Activated CD4-positive, alpha-beta memory T cell treated with anti-CD3 and anti-CD28 coated beads, Interleukin-2, amount 10 ng/mL, durations not matched to agents 7 days and 5 days (primary cell): Measurements from ENCODE around the gene TMOD3. TPM values are rescaled to one million over a fixed set of nuclear protein-coding genes. Genes with fewer than 3 reads are reported as not detected.

Experiments
- CTCF ChIA-PET: fragments of 350-600 bp; sonication (Branson Sonifier 250); formaldehyde crosslinking; loops from one replicate; lab custom pipeline; 2021; ENCODE audit warnings: antibody characterized with exemption, inconsistent platforms; lab: Charles Lee
- POLR2A ChIA-PET: fragments of 350-600 bp; sonication (Branson Sonifier 250); formaldehyde crosslinking; loops from one replicate; lab custom pipeline; 2021; ENCODE audit warnings: antibody characterized with exemption; lab: Charles Lee
- DNase-seq: peaks from one replicate; pipeline ENCODE4 v3.0.0-alpha.2; 2020
- H3K27ac Mint-ChIP-seq: one replicate; pipeline ENCODE4 v1.8.0; 2021; ENCODE audit warnings: mild to moderate bottlenecking, mixed read lengths
- H3K27me3 Mint-ChIP-seq: one replicate; pipeline ENCODE4 v1.8.0; 2021; ENCODE audit warnings: mixed read lengths
- H3K36me3 Mint-ChIP-seq: one replicate; pipeline ENCODE4 v1.8.0; 2021; ENCODE audit warnings: low read depth, mixed read lengths
- H3K4me1 Mint-ChIP-seq: one replicate; pipeline ENCODE4 v1.8.0; 2021; ENCODE audit warnings: mixed read lengths
- H3K4me3 Mint-ChIP-seq: one replicate; pipeline ENCODE4 v1.8.0; 2021; ENCODE audit warnings: mild to moderate bottlenecking, mixed read lengths
- H3K9me3 Mint-ChIP-seq: one replicate; pipeline ENCODE4 v1.8.0; 2021; ENCODE audit warnings: mixed read lengths
- total RNA-seq, 2 experiments: library from RNA; stranded (reverse); gene quantifications; one replicate each; pipeline ENCODE4 v1.2.3, GENCODE V29; 2021

The TMOD3 gene
- total RNA-seq, 2 experiments from 2014 or later: 77.5 to 79.6 TPM

GRCh38 chr15:51936105-51936478 is 106.6 kb downstream of the TMOD3 start:
- Mint-ChIP-seq H3K4me3 (no peak overlapping the region), H3K27ac (no peak overlapping the region), H3K36me3 (peaks cover 39% of the 10 kb centered on the region), H3K4me1 (peaks cover 17% of the 10 kb centered on the region), H3K9me3 (no peaks in the 10 kb centered on the region), H3K27me3 (no peaks in the 10 kb centered on the region)
- CTCF ChIA-PET: interaction anchor here (0.6 to 0.9 kb wide), 2 partner anchors 45 to 114 kb away, joined by 3 read pairs; no protein-coding TSS in a partner anchor
- POLR2A ChIA-PET: interaction anchor here (0.7 to 1.2 kb wide), 4 partner anchors 9 to 243 kb away, joined by 3 to 4 read pairs (median 3); partner anchors contain the start of gene LEO1
- no peak for DNase-seq

GRCh38 chr15:51938286-51938685 is 108.8 kb downstream of the TMOD3 start:
- H3K36me3 Mint-ChIP-seq: peaks cover 46% of the 10 kb centered on the region
- no peak overlapping the region for H3K4me3 Mint-ChIP-seq
- POLR2A ChIA-PET: no interaction called here
- no peak for DNase-seq
- H3K4me1 Mint-ChIP-seq: peaks cover 17% of the 10 kb centered on the region
- no peaks in the 10 kb centered on the region for H3K9me3 Mint-ChIP-seq
- no peaks in the 10 kb centered on the region for H3K27me3 Mint-ChIP-seq
- no peak overlapping the region for H3K27ac Mint-ChIP-seq
- CTCF ChIA-PET: no interaction called here

DNA sequence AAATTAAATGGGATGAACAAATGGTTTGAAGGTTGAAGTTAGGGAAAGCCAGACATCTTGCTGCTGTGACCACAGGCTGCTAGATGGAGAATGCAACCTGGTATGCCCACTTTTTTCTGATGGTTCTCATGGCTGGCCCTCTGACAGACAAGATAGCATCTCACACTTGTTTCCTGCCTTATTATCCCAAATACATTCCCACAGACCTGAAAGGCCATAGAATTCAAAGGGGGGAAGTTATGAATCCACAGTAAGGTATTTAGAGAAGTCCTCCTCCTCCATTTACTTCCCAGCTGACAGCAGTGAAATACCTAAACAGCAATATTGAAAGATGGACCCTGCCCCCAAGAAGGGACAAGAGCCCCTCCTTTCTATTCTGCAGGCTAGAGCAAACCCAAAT is 109.8 kb downstream of the TMOD3 start:
- no peak for DNase-seq
- Mint-ChIP-seq H3K27ac (no peak overlapping the region), H3K36me3 (peaks cover 52% of the 10 kb centered on the region), H3K27me3 (no peaks in the 10 kb centered on the region), H3K4me1 (peaks cover 17% of the 10 kb centered on the region), H3K9me3 (no peaks in the 10 kb centered on the region), H3K4me3 (no peak overlapping the region)
- ChIA-PET POLR2A (interaction anchor here (1.0 kb wide), 1 partner anchor 10 kb away, joined by 3 read pairs; no protein-coding TSS in a partner anchor), CTCF (no interaction called here)

DNA sequence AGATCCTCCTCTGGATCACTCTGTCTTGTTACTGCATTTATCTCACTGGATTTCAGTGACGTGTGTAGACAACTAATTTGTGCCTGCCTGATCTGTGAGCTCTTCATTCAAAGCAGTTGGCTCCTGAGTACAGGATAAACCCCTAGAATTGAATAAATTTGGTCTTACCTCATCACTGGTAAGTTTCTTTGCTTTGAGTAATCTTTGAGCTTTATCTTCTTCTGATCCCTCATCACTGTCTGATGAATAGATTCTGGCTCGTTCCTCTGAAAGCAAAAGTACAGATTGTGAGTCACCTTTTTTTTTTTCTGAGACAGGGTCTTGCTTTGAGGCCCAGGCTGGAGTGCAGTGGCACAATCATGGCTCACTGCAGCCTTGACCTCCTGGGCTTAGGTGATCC is 117.7 kb downstream of the TMOD3 start:
- Mint-ChIP-seq H3K36me3 (peaks cover 68% of the 10 kb centered on the region), H3K27ac (no peak overlapping the region), H3K4me3 (no peak overlapping the region), H3K27me3 (no peaks in the 10 kb centered on the region), H3K9me3 (no peaks in the 10 kb centered on the region), H3K4me1 (peaks cover 4% of the 10 kb centered on the region)
- ChIA-PET POLR2A (interaction anchor here (0.7 to 1.0 kb wide), 4 partner anchors 9 to 164 kb away, joined by 3 to 5 read pairs (median 3); partner anchors contain the start of gene LEO1), CTCF (no interaction called here)
- DNase-seq: no peak

DNA sequence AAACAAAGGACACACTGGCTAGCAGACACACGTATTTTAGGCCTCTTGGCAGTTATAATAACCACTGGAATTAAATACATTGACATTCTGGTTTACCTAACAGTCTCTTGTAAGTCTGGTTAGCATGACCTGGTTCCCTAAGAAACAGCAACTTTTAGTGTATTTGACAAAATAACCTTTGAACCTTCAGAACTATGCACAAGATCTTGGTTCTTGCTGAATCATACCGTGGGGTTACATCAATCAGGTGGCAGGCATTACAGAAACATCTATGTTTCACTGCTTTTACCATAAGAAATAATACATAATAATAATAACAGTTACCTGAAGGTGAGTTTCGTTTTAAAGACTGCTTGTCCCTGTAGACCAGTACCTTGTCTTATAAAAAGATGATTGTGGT is 123.4 kb downstream of the TMOD3 start:
- Mint-ChIP-seq H3K4me1 (no peaks in the 10 kb centered on the region), H3K27ac (no peak overlapping the region), H3K4me3 (no peak overlapping the region), H3K27me3 (no peaks in the 10 kb centered on the region), H3K9me3 (no peaks in the 10 kb centered on the region), H3K36me3 (peaks cover 69% of the 10 kb centered on the region)
- no peak for DNase-seq
- POLR2A ChIA-PET: no interaction called here
- CTCF ChIA-PET: no interaction called here

GRCh38 chr15:51955504-51955903 is 126.1 kb downstream of the TMOD3 start:
- peaks cover 5% of the 10 kb centered on the region for H3K4me1 Mint-ChIP-seq

More at GRCh38 chr15:51955504-51955903, 126.1 kb downstream of the TMOD3 start:
- ChIA-PET POLR2A (interaction anchor here (0.6 kb wide), 1 partner anchor 8 kb away, joined by 3 read pairs; no protein-coding TSS in a partner anchor), CTCF (no interaction called here)
- no peak overlapping the region for H3K27ac Mint-ChIP-seq
- peaks cover 63% of the 10 kb centered on the region for H3K36me3 Mint-ChIP-seq
- no peaks in the 10 kb centered on the region for H3K27me3 Mint-ChIP-seq
- H3K4me3 Mint-ChIP-seq: no peak overlapping the region
- no peak for DNase-seq
- no peaks in the 10 kb centered on the region for H3K9me3 Mint-ChIP-seq

Other genes starting within 250 kb of the TMOD3 start
- 1 to 10 TPM; 6.1 TPM for gene DMXL2, start 206.9 kb upstream of the TMOD3 start, total RNA-seq
- gene SCG3, start 148.2 kb upstream of the TMOD3 start, total RNA-seq: not detected
- gene LYSMD2, start 92.0 kb upstream of the TMOD3 start, total RNA-seq: 10 to 100 TPM; 14.8 to 14.9 TPM
- 1 to 10 TPM; 6.2 to 6.5 TPM for gene TMOD2, start 78.1 kb upstream of the TMOD3 start, total RNA-seq
- 10 to 100 TPM; 31.2 to 32.8 TPM for gene LEO1, start 142.1 kb downstream of the TMOD3 start, total RNA-seq
- 10 to 100 TPM; 44.9 to 47.9 TPM for gene MAPK6, start 189.6 kb downstream of the TMOD3 start, total RNA-seq